ENCODE measurements around the gene FANCM.

DNA sequence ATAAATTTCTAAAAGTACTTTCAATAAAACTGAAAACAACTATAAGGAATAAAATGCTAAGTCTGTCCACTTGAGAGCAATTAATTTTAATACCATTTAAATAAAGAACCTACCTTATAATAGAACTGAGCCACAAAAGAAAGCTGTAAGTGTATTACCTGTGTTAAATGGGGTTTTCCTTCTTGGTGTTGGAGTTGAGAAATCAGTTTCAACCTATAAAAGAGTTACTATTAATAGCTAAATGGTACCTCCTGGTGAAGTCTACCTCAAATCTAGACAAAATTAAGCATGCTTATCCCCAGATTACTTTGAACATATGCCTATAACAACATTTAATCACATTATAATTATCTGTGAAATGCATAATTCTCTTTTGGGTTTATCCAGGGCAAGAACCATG lies 68.5 kb downstream of the FANCM start:
- TF ChIP-seq, protein P1, sequence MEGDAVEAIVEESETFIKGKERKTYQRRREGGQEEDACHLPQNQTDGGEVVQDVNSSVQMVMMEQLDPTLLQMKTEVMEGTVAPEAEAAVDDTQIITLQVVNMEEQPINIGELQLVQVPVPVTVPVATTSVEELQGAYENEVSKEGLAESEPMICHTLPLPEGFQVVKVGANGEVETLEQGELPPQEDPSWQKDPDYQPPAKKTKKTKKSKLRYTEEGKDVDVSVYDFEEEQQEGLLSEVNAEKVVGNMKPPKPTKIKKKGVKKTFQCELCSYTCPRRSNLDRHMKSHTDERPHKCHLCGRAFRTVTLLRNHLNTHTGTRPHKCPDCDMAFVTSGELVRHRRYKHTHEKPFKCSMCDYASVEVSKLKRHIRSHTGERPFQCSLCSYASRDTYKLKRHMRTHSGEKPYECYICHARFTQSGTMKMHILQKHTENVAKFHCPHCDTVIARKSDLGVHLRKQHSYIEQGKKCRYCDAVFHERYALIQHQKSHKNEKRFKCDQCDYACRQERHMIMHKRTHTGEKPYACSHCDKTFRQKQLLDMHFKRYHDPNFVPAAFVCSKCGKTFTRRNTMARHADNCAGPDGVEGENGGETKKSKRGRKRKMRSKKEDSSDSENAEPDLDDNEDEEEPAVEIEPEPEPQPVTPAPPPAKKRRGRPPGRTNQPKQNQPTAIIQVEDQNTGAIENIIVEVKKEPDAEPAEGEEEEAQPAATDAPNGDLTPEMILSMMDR (conservative IDR thresholded peaks at IDR 0.05; ENCODE audit: low read depth, low read length) = no peak
- TF ChIP-seq EZH2 (IDR thresholded peaks at IDR 0.05; ENCODE audit: borderline replicate concordance, low read depth, low read length, poor library complexity, severe bottlenecking) = no peak

All from A673 (cell line).